ENCODE results near the gene NLK. TPM values are rescaled to one million over a fixed set of nuclear protein-coding genes. Genes with fewer than 3 reads are reported as not detected.
"Not testable (repeated sequence)": the region's sequence is repeated elsewhere in the genome, so short reads cannot be mapped to it uniquely, and the experiment has no call there.

NLK gene
- polyA plus RNA-seq, 5 donors = 17.9 to 22.6 (median 19.7) TPM

DNA sequence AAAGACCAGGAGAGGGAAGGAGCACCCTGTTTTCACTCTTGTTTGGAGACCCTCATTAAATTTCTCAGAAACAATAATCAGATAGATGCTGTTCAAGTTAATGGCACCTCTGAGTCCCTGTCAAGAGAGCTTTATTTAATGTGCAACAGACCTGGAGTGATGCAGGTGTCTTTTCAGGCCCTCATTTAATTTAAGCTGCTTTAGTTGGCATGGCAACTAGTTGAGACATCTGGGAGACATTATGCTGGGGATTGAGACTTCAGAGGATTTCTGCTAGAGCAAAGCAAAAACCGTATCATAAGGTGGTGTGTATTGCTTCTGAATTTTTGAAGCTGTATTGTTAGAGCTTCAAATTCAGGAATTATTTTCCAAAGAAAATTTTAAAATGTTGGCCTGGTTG is 108.5 kb downstream of the NLK start:
- no peak for DNase-seq

GRCh38 chr17:28154214-28154613 is 111.7 kb downstream of the NLK start:
- no peak for DNase-seq

DNA sequence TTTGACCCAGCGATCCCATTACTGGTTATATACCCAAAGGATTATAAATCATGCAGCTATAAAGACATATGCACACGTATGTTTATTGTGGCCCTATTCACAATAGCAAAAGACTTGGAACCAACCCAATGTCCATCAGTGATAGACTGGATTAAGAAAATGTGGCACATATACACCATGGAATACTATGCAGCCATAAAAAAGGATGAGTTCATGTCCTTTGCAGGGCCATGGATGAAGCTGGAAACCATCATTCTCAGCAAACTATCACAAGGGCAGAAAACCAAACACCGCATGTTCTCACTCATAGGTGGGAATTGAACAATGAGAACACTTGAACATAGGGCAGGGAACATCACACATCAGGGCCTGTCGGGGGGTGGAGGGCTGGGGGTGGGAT is 112.9 kb downstream of the NLK start:
- not testable (repeated sequence) for DNase-seq

DNA sequence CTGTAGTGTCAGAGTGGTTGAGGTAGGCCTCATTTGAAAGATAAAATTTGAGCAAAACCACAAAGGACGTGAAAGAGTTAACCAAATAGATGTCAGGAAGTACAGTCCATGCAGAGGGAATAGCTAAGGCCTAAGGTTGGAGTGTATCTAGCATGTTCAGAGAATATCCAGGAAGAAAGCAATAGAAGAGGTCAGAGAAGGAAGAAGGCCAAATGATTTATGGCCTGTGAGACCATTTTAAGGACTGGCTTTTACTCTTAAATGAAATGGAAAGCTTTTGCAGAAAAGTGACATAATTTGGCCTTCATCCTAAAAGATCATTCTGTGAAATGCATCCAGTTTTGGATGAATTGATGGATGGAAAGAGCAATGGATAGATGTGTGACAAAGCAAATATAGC is 116.5 kb downstream of the NLK start:
- no peak for DNase-seq

- DNase-seq = no peak
Measured at GRCh38 chr17:28159924-28160323, 117.4 kb downstream of the NLK start.

DNA sequence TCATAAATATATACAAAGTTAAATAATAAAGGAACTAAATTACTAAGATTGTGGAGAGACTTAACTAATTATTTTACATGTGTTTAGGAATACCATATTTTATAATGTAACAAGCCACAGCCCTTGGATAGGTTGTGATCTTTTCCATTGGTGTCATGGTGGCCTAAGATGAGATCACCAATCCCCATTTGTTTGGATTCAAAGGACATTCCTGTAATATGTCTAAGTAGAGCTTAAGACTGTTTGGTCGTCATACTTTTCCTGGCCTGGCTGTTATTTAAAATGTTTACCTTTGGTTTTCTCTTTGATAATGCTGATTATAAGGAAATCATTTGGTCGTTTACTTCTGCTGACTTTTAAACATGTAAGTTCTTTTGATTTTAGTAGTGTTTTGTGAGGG is 118.1 kb downstream of the NLK start:
- DNase-seq = no peak

DNA sequence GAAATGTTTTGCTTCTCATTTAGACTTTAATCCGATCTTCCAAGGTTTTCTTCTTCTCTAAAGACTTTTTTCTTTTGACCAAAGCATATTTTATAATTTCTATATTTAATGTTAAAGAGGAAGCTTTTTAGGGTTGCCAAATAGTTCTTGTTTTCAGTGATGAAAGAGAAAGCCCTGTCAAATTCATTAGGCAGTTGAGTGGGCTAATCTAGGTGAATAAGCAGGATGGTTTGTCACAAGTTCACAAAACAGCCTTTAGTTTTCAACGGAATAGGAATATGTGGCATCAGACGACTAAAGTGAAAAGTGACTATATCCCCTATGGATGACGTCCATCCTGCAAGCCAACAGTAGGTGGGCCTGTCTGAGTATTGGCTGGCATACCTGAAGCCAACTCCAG is 118.8 kb downstream of the NLK start:
- DNase-seq = no peak

GRCh38 chr17:28166478-28166877 is 124.0 kb downstream of the NLK start:
- DNase-seq = no peak

GRCh38 chr17:28169621-28170349 is 127.3 kb downstream of the NLK start:
- DNase-seq = no peak

DNA sequence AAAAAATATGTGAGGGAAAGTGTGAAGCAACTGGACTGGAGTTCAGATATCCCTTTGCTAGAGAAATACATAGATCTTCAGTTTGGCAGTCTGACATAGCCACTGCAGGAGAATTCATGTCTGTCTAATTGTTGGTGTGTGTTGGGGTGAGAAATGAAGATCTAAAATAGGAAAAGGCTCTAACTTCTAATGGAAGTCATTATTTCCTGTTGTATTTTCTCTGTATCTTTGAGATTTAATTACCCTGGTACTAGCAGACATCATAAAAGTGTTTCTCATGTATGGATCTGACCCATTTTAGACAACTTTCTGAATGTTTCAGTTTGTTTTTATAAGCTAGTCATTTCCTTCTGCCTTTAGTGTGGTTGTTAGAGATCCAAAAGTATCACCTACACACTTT is 128.3 kb downstream of the NLK start:
- no peak for DNase-seq

GRCh38 chr17:28173031-28173561 is 130.6 kb downstream of the NLK start:
- no peak for DNase-seq

- DNase-seq = no peak
Measured at GRCh38 chr17:28173801-28174200, 131.3 kb downstream of the NLK start.

- DNase-seq = no peak
Measured at GRCh38 chr17:28174352-28175046, 132.0 kb downstream of the NLK start.

GRCh38 chr17:28177351-28177750 is 134.9 kb downstream of the NLK start:
- DNase-seq = no peak

GRCh38 chr17:28178800-28179199 is 136.3 kb downstream of the NLK start:
- no peak for DNase-seq

DNA sequence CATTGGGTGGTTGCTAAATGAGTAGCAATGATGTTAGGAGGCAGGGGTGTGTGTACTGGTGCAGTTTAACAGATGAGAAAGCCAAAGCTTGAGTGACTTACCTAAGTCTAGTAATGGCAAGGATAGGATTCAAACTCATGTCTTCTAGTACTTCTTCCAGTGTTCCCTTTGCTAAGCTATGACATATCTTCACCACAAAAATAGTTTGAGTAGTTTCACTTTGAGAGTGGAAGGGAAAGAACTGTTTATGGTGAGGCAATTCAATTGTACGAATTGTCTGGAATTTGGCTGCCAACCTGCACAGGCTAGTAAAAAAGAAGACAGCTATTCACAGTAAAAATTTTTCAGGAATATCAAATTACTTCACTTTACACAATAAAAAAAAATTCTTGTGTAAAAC is 138.0 kb downstream of the NLK start:
- DNase-seq = no peak

- DNase-seq = no peak
Measured at GRCh38 chr17:28181568-28181967, 139.1 kb downstream of the NLK start.

DNA sequence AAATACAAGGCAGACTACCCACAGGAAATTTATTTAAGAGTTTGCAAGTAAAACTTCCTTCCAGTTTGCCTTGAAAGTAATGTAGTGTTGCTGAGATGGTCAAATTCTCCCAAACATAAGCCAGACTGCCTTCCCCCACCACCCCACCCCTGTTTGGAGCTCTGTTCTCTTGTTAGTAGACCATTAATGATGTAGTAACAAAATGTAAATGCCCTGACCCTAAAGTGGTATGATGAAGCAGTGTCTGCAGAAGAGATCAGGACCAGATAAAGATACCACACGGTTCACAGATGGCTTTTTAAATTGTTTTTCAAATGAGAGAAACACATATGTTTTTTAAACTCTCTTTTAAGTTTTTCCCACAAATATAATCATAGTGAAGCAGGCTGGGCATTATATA is 140.1 kb downstream of the NLK start:
- DNase-seq = no peak

DNA sequence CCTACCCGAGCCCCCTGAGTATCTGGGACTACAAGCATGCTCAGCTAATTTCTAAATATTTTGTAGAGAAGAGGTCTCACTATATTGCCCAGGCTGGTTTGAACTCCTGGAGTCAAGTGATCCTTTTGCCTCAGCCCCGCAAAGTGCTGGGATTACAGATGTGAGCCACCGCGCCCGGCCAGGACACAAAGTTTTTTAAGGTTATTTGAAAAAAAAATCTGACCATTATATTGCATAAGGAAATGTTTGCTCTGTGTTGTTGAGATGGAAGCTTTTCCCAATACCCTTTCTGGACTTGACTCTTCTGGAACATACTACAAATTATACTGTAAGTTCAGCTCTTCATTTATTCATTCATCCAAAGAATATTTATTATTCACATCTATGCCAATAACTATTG is 143.2 kb downstream of the NLK start:
- DNase-seq = no peak

- not testable (repeated sequence) for DNase-seq
Measured at GRCh38 chr17:28186472-28186871, 144.0 kb downstream of the NLK start.

GRCh38 chr17:28187931-28188330 is 145.5 kb downstream of the NLK start:
- no peak for DNase-seq

- no peak for DNase-seq
Measured at GRCh38 chr17:28188841-28189263, 146.4 kb downstream of the NLK start.

DNA sequence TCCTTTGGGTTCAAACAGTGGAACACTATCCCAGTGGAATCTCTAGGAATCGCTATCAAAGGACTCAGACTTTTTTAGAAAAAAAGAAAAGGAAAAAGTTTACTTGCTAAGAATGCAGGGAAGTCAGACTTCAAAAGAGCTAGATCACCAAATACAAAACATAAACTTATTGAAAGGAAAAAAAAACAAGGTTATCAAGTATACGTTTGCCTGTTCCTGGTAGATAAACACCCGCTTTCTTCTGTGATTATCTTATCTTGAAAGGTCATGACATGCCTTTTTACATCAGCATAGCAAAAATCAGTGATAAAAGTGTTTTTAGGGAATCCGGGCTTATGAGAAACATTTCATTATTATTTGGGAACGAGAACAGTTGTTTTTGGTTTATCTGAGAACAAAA is 147.2 kb downstream of the NLK start:
- no peak for DNase-seq
